Adipocyte (in vitro differentiated cells): ENCODE measurements around the gene IFNL3.
"Not testable (repeated sequence)": the region's sequence is repeated elsewhere in the genome, so short reads cannot be mapped to it uniquely, and the experiment has no call there.

Experiments
- DNase-seq: peaks from one replicate; pipeline ENCODE4 v3.0.0-alpha.2; 2015; ENCODE audit warnings: low read depth
- H3K27me3 ChIP-seq: replicated peaks from 2 replicates; pipeline ENCODE4 v1.7.0; 2013; ENCODE audit warnings: mild to moderate bottlenecking, low read length, moderate library complexity; ENCODE audit not compliant: control insufficient read depth, insufficient read depth
- H3K36me3 ChIP-seq: 2 replicates; pipeline ENCODE4 v1.7.0; 2013; ENCODE audit warnings: low read length, mild to moderate bottlenecking, moderate library complexity; ENCODE audit not compliant: control insufficient read depth, insufficient read depth, severe bottlenecking
- H3K4me1 ChIP-seq: 2 replicates; pipeline ENCODE4 v1.7.0; 2013; ENCODE audit warnings: mild to moderate bottlenecking, low read length, moderate library complexity; ENCODE audit not compliant: control insufficient read depth, insufficient read depth
- H3K4me3 ChIP-seq: 2 replicates; pipeline ENCODE4 v1.7.0; 2013; ENCODE audit warnings: mild to moderate bottlenecking, low read length, moderate library complexity
- H3K9ac ChIP-seq: 2 replicates; pipeline ENCODE4 v1.7.0; 2013; ENCODE audit warnings: mild to moderate bottlenecking, low read length, moderate library complexity
- H3K9me3 ChIP-seq: 2 replicates; pipeline ENCODE4 v1.7.0; 2013; ENCODE audit warnings: mild to moderate bottlenecking, low read length, moderate library complexity; ENCODE audit not compliant: control insufficient read depth

IFNL3 gene

DNA sequence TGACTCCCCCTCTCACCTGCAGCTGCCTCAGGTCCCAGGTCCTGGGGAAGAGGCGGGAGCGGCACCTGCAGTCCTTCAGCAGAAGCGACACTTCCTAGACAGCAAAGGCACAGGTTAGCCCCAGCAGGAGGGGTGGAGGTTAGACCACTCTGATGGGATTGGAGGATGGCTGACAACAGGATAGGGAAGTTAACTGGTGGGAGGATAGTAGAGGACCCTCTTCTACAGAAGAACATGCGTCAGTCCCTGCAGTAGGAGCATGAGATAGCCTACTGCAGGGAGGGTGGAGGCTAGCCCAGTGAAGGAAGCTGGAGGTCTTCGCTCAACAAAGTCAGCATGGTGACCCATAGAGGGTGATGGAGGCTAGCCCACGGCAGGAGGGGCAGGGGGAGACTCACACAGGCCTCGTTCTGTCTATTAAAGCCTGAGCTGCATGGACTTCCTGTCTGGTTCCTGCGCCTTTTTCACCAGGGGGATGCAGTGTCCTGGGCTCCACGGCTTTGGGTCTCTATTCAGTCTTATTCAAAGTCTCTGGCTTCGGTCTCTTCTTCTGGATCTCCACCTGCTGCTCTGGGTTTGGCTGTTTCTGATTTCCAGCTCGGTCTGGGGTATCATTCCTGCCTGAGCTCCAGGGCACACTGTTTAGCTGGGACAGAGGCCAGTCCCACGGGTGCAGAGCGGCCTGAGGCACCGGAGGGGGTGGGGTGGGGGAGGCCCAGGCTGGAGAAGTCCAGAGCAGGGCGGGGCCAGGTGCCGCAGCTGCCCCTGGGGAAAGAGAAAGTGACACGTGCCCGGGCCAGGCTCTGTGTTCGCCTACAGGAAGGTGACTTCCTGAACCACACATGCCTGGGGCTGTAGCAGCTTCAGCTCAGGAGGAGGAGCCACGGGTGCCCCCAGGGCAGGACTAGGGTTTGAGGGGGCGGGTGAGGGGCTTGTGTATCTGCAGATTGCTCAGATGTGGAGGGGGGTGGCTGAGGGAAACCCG is 7.3 kb downstream of the IFNL3 start:
- no peak for DNase-seq
- H3K27me3 ChIP-seq, result peaks cover 60% of the 10 kb centered on the region
- no peak overlapping the region for H3K4me3 ChIP-seq
- no peaks in the 10 kb centered on the region for H3K9me3 ChIP-seq
- H3K4me1 ChIP-seq, result no peaks in the 10 kb centered on the region
- no peaks in the 10 kb centered on the region for H3K36me3 ChIP-seq
- no peak overlapping the region for H3K9ac ChIP-seq

DNA sequence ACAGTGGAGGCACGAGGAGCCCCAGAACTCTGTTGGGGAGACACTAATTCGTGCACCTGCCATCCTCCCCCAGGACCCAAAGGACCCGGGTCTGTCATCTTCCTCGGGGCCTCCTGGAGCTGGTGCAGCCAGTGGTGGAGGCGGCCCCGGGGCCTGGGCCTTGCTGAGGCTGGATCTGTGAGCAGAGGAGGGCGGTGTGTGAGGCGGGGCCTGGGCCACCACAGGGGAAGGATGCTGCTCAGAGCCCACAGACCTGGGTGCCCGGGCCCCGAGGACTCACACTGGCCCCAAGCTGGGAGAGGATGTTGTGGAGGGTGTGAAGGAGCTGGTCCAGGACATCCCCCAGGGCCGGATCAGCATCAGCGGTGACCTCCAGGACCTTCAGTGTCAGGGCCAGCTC is 8.3 kb downstream of the IFNL3 start:
- Histone ChIP-seq H3K36me3 (no peaks in the 10 kb centered on the region), H3K4me1 (no peaks in the 10 kb centered on the region), H3K9ac (no peak overlapping the region), H3K4me3 (no peak overlapping the region), H3K9me3 (no peaks in the 10 kb centered on the region), H3K27me3 (peaks cover 65% of the 10 kb centered on the region)
- DNase-seq, result no peak

DNA sequence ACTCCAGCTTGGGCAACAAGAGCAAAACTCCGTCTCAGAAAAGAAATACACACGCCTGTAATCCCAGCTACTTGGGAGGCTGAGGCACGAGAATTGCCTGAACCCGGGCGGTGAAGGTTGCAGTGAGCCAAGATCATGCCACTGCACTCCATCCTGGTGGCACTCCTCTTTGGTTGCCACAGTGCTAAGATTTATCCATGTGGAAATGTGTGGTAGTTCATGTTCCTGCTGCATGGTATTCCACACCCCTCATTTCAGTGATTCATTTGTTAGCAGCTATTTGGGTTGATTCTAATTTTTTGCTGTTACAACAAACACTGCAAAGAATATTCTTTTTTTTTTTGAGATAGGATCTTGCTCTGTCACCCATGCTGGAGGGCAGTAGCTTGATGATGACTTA is 12.1 kb downstream of the IFNL3 start:
- no peak overlapping the region for H3K9ac ChIP-seq
- peaks cover 47% of the 10 kb centered on the region for H3K27me3 ChIP-seq
- no peaks in the 10 kb centered on the region for H3K36me3 ChIP-seq
- H3K9me3 ChIP-seq, result peaks cover 8% of the 10 kb centered on the region
- DNase-seq, result no peak
- H3K4me3 ChIP-seq, result no peak overlapping the region
- no peaks in the 10 kb centered on the region for H3K4me1 ChIP-seq

GRCh38 chr19:39230096-39230764 is 14.6 kb downstream of the IFNL3 start:
- Histone ChIP-seq H3K36me3 (no peaks in the 10 kb centered on the region), H3K9ac (no peak overlapping the region), H3K27me3 (peaks cover 33% of the 10 kb centered on the region), H3K9me3 (peaks cover 8% of the 10 kb centered on the region), H3K4me3 (no peak overlapping the region), H3K4me1 (no peaks in the 10 kb centered on the region)
- no peak for DNase-seq

DNA sequence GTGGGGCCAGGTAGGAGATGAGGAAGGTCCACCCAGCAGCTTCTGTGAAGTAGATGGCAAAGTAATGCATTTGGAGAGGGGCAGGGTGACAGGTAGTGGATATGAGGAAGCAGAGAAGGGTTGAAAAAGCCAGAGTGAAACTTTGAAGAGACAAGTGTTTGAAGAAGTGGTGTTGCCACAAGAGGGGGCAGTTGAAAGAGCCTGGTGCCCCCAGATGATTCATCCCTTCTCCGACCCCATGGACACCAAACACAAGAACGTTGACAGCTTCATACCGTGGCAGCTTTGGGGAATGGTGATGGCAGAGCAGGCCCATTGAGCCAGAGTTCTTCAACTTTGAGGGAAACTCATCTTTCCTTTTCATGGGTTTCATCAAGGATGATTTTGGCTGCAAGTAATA is 19.9 kb downstream of the IFNL3 start:
- H3K4me3 ChIP-seq, result no peak overlapping the region
- no peaks in the 10 kb centered on the region for H3K36me3 ChIP-seq
- no peaks in the 10 kb centered on the region for H3K4me1 ChIP-seq
- H3K9ac ChIP-seq, result no peak overlapping the region
- no peaks in the 10 kb centered on the region for H3K9me3 ChIP-seq
- DNase-seq, result no peak
- peaks cover 34% of the 10 kb centered on the region for H3K27me3 ChIP-seq

DNA sequence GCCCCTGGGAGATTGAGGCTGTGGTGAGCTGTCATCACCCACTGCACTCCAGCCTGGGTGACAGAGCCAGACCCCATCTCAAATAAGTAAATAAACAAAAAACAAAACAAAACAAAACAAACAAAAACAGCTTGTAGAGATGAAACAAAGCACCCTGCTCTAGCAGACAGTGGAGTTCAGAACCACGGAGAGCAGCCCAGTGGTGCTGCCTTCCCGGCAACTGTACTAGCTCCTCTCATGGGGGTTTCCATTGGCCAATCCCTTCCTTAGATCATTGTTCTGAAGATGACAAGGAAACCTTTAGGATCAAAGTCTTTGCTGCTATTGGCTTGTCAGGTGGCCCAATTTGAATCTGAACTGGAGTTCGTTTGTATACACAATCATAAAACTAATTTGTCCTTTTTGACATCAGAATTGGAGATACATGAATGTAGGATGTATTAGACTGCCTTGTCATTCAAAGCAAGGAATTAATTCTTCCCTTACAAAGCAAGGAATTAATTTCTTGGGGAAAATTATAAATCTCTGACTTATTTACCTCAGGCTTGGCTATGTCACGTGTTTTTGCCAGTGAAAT is 21.0 kb downstream of the IFNL3 start:
- Histone ChIP-seq H3K4me1 (no peaks in the 10 kb centered on the region), H3K9me3 (no peaks in the 10 kb centered on the region), H3K9ac (no peak overlapping the region), H3K36me3 (no peaks in the 10 kb centered on the region), H3K27me3 (peaks cover 34% of the 10 kb centered on the region), H3K4me3 (no peak overlapping the region)
- peak; percentile 57 for DNase-seq

DNA sequence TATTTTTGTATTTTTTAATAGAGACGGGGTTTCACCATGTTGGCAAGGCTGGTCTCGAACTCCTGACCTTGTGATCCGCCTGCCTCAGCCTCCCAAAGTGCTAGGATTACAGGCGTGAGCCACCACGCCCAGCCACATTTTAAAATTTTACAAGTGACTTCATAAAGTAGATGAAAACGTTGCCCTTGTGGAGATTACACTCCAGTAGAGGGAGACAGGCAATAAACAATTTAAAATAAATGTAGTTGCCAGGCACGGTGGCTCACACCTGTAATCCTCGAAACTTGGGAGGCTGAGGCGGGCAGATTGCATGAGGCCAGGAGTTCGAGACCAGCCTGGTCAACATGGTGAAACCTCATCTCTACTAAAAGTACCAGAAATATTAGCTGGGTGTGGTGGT is 25.7 kb downstream of the IFNL3 start:
- Histone ChIP-seq H3K9me3 (peaks cover 16% of the 10 kb centered on the region), H3K27me3 (peaks cover 29% of the 10 kb centered on the region)
- H3K36me3 ChIP-seq, H3K4me1 ChIP-seq, DNase-seq, H3K4me3 ChIP-seq, H3K9ac ChIP-seq: not testable (repeated sequence)

DNA sequence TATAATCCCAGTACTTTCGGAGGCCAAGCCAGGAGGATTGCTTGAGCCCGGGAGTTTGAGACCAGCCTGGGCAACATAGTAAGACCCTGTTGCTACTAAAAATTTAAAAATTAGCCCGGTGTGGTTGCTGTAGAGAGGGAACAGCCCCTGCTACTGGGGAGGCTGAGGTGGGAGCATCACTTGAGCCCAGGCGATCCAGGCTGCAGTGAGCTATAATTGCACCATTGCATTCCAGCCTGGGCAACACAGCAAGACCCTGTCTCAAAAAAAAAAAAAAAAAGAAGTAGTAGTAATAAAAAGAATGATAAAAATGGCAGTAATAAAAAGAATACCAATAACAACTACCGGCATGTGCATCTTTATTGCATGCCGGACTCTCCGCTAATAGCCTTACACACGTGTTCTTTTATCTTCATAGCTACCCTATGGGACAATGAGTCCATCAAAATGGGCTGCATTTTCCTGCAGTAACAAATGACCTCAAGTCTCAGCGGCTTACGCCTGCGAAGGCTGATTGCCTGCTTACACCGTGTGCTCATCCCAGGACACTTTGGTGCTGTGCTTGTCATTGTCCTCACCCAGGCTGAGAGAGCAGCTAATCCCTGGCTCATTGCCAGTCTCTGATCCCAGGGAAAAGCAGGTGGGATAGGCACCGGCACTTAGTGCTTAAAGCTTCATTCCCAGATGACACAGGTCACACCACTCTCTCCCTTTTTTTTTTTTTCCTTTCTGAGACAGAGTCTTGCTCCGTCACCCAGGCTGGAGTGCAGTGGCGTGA is 26.4 kb downstream of the IFNL3 start:
- no peak overlapping the region for H3K4me3 ChIP-seq
- H3K9ac ChIP-seq, result no peak overlapping the region
- peaks cover 16% of the 10 kb centered on the region for H3K9me3 ChIP-seq
- DNase-seq, result no peak
- no peaks in the 10 kb centered on the region for H3K4me1 ChIP-seq
- H3K27me3 ChIP-seq, result peaks cover 28% of the 10 kb centered on the region
- no peaks in the 10 kb centered on the region for H3K36me3 ChIP-seq

- no peaks in the 10 kb centered on the region for H3K36me3 ChIP-seq
- H3K9me3 ChIP-seq, result peaks cover 16% of the 10 kb centered on the region
- H3K27me3 ChIP-seq, result peaks cover 25% of the 10 kb centered on the region
- no peak for DNase-seq
- no peaks in the 10 kb centered on the region for H3K4me1 ChIP-seq
- no peak overlapping the region for H3K9ac ChIP-seq
- H3K4me3 ChIP-seq, result no peak overlapping the region
Measured at GRCh38 chr19:39217094-39217493, 27.7 kb downstream of the IFNL3 start.

DNA sequence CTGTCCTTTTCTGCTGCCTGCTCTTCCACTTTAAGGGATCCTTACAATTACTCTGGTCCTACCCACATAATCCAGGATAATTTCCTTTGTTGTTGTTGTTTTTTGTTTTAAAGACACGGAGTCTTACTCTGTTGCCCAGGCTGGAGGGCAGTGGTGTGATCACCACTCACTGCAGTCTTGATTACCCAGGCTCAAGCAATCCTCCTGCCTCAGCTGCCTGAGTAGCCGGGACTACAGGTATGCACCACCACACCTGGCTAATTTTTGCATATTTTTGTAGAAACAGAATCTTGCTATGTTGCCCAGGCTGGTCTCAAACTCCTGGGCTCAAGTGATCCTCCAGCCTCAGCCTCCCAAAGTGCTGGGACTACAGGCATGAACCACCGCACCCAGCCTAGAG is 29.5 kb downstream of the IFNL3 start:
- H3K9ac ChIP-seq, H3K4me3 ChIP-seq, H3K36me3 ChIP-seq, H3K4me1 ChIP-seq, DNase-seq: not testable (repeated sequence)
- peaks cover 16% of the 10 kb centered on the region for H3K9me3 ChIP-seq
- peaks cover 16% of the 10 kb centered on the region for H3K27me3 ChIP-seq

DNA sequence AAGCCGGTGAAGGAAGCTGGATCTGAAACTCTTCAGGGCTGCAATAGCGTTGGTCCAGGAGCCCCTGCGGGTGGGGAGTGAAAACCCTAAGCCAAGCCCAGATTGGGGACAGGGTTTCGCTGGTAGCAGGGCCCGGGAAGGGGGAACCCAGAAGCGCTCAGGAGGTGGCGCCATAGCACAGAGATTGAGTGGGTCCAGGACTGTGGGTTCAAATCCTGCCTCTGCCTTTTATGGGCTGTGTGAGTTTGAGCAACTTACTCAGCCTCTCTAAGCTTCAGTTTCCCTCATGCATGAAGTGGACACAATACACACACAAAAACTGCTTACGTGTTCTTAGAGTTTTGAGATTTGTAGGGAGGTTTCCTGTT is 32.4 kb downstream of the IFNL3 start:
- Histone ChIP-seq H3K9ac (no peak overlapping the region), H3K4me3 (no peak overlapping the region), H3K27me3 (peaks cover 30% of the 10 kb centered on the region), H3K9me3 (peaks cover 16% of the 10 kb centered on the region), H3K36me3 (no peaks in the 10 kb centered on the region), H3K4me1 (no peaks in the 10 kb centered on the region)
- peak; percentile 16 for DNase-seq
